ENCODE measurements around the gene LRP1B.

DNA sequence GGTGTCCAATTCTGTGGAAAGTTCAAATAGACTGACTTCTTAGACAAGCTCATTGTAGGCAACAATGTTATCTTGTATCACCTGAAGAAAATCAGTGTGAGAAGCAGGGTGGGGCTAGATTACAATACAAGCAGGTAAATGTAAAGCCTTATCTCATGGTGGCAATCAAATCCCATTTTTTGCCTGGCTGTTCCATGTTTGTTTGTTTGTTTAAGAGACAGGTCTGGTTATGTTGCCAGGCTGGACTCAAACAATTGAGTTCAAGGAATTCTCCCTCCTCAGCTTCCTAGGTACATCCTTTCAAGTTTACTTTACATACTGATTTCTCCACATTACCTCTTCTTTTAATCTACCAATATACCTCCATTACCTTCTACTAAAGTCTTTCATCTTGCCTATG lies 464.6 kb downstream of the LRP1B start:
- TF ChIP-seq, protein P1, sequence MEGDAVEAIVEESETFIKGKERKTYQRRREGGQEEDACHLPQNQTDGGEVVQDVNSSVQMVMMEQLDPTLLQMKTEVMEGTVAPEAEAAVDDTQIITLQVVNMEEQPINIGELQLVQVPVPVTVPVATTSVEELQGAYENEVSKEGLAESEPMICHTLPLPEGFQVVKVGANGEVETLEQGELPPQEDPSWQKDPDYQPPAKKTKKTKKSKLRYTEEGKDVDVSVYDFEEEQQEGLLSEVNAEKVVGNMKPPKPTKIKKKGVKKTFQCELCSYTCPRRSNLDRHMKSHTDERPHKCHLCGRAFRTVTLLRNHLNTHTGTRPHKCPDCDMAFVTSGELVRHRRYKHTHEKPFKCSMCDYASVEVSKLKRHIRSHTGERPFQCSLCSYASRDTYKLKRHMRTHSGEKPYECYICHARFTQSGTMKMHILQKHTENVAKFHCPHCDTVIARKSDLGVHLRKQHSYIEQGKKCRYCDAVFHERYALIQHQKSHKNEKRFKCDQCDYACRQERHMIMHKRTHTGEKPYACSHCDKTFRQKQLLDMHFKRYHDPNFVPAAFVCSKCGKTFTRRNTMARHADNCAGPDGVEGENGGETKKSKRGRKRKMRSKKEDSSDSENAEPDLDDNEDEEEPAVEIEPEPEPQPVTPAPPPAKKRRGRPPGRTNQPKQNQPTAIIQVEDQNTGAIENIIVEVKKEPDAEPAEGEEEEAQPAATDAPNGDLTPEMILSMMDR (IDR thresholded peaks at IDR 0.05; ENCODE audit: borderline replicate concordance, extremely low read depth, low read length, poor library complexity, severe bottlenecking) = no peak
- no peak for TF ChIP-seq EZH2 (IDR thresholded peaks at IDR 0.05; ENCODE audit: borderline replicate concordance, low read depth, low read length, severe bottlenecking)

Measured in DND-41 (cell line).